ENCODE measurements around the gene ANKRD18B. TPM values are rescaled to one million over a fixed set of nuclear protein-coding genes. Genes with fewer than 3 reads are reported as not detected.

Gene ANKRD18B
- total RNA-seq, 1 experiment from 2014 or later = not detected

Other genes with a start within 250 kb of the ANKRD18B start
- gene NFX1, start 233.7 kb upstream of the ANKRD18B start, total RNA-seq (2014; rRNA removed; shearing (Covaris generic); ENCODE audit: low replicate concordance) = 13.9 and 14.6 TPM in 2 replicates
- not detected in 2 replicates for gene AQP7, start 121.7 kb upstream of the ANKRD18B start, total RNA-seq (2014; rRNA removed; shearing (Covaris generic); ENCODE audit: low replicate concordance)
- 19.7 TPM in 1 of 2 replicates, not detected in the other for gene AQP3, start 76.7 kb upstream of the ANKRD18B start, total RNA-seq (2014; rRNA removed; shearing (Covaris generic); ENCODE audit: low replicate concordance)
- gene NOL6, start 50.3 kb upstream of the ANKRD18B start, total RNA-seq (2014; rRNA removed; shearing (Covaris generic); ENCODE audit: low replicate concordance) = 16.6 and 38.6 TPM in 2 replicates